Right lobe of liver (tissue), 6 donors: ENCODE data around the gene SV2B. TPM values are rescaled to one million over a fixed set of nuclear protein-coding genes. Genes with fewer than 3 reads are reported as not detected.

Experiments
- ATAC-seq, 4 donors: fragments of 200-7000 bp; cut with Tn5 transposase; one replicate each; pipeline ENCODE4 v1.9.1; 2020; ENCODE audit warnings: mild to moderate bottlenecking in 4 of 4, moderate library complexity in 4 of 4
- DNase-seq, 3 donors: peaks; one replicate each; pipeline ENCODE4 v3.0.0-alpha.2; 2020
- H3K27ac ChIP-seq, 3 donors: fragments of 200-600 bp; one replicate each; pipeline ENCODE4 v1.8.0; 2022
- H3K27me3 ChIP-seq, 2 donors: fragments of 200-600 bp; one replicate each; pipeline ENCODE4 v1.8.0; 2022
- H3K36me3 ChIP-seq, 4 donors: fragments of 200-600 bp; sonication (generic) in 1 of 4; one replicate each; pipeline versions ENCODE4 v1.5.1 to v1.8.0; 2017 to 2022; ENCODE audit warnings: control low read depth in 1 of 4
- H3K4me1 ChIP-seq, 4 donors: fragments of 200-600 bp; sonication (generic) in 1 of 4; one replicate each; pipeline versions ENCODE4 v1.5.1 to v1.8.0; 2017 to 2022; ENCODE audit warnings: control low read depth in 1 of 4
- H3K4me3 ChIP-seq, 3 donors: fragments of 200-600 bp; one replicate each; pipeline ENCODE4 v1.8.0; 2022
- H3K9me3 ChIP-seq, 4 donors: fragments of 200-600 bp; sonication (generic) in 1 of 4; one replicate each; pipeline versions ENCODE4 v1.5.1 to v1.8.0; 2017 to 2022; ENCODE audit warnings: control low read depth in 1 of 4
- POLR2A ChIP-seq: fragments of 450-650 bp; IDR thresholded peaks from one replicate; pipeline ENCODE4 v1.6.1; 2017; ENCODE audit warnings: antibody characterized with exemption, mild to moderate bottlenecking
- WGBS: methylation state at CpG from one replicate; pipeline ENCODE4 v1.1.6; 2018; ENCODE audit warnings: low coverage, low lambda C conversion rate; ENCODE audit not compliant: insufficient coverage; ENCODE audit errors: missing lambda C conversion rate; 5-methylcytosine and 5-hydroxymethylcytosine counted together
- intact Hi-C, 2 donors: fragments of 100-400 bp; cut with DNase I; formaldehyde crosslinking; loops; one replicate each; pipeline versions ENCODE4 v1.11.2 to v1.14.1; 2022
- total RNA-seq, 6 experiments: library from RNA; depleted of rRNA in 2 of 6; stranded (reverse); fragments of >200 nt in 2 of 6; fragmentation: NEBNext Ultra II Directional in 3 of 6; extraction: Animal tissue kit (Norgen Biotek cat#: 25700) in 3 of 6; gene quantifications; one replicate each; pipeline versions ENCODE4 v1.1.0 to v1.2.4, GENCODE V29; 2016 to 2023
- TF ChIP-seq, protein P1 (sequence below), 4 donors: fragments of 200-600 bp in 3 of 4; fragments of 450-650 bp in 1 of 4; IDR thresholded peaks; one replicate each; pipeline versions ENCODE4 v1.5.1 to v1.8.0; 2016 to 2022; ENCODE audit warnings: antibody characterized with exemption in 4 of 4, mild to moderate bottlenecking in 2 of 4
- donor health status: DM: no; HTN: yes; CAD: no.
- donor health status: DM: no; HTN: no; CAD: no.
- donor health status: DM: no; HTN: no; CAD: no.
- donor health status: DM: no; HTN: yes; CAD: no.
- donor health status: DM: no; HTN: yes; CAD: no.

Gene SV2B
- total RNA-seq, 6 experiments from 2014 or later, result 0.06 to 0.81 (median 0.18) TPM; not detected in 1

DNA sequence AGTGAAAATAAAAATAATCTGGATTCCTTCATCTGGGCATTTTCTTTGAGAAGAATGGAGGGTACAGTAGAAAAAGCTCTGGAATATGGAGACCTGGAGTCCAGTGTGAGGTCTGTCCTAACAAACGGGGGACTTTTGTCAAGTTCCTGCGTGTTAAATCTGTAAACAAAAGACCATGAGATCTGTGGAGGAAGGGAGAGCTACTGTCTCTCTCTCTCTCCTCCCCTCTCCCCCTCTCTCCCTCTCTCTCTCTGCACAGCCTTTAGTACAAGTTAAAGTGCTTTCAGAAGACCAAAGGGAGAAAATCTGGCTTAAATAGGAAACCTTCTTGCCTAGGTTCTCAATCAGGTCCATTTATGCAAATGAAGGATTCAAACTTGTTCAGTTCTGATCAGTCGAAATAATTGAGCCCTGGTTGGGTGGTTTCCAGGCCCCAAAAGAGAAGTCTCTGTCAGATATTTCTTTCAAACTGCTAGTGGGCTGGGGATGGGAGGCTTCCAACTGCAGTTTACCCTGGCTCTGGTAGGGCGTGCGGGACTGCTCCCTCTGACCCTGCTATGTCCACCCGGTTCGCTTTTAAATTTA, 103.7 kb downstream of the SV2B start:
- no peaks in the 10 kb centered on the region for H3K36me3 ChIP-seq
- H3K4me1 ChIP-seq, result peaks cover 0 to 19% (median 3%) of the 10 kb centered on the region in 4 donors
- DNase-seq (no peak), ATAC-seq (no peak)
- no peak overlapping the region for H3K4me3 ChIP-seq
- no peak overlapping the region for H3K27ac ChIP-seq
- 63% methylated on average over 7 of the region's 7 CpGs for WGBS
- no peaks in the 10 kb centered on the region for H3K9me3 ChIP-seq
- H3K27me3 ChIP-seq, result no peaks in the 10 kb centered on the region
- no peak for TF ChIP-seq POLR2A
- TF ChIP-seq, protein P1, sequence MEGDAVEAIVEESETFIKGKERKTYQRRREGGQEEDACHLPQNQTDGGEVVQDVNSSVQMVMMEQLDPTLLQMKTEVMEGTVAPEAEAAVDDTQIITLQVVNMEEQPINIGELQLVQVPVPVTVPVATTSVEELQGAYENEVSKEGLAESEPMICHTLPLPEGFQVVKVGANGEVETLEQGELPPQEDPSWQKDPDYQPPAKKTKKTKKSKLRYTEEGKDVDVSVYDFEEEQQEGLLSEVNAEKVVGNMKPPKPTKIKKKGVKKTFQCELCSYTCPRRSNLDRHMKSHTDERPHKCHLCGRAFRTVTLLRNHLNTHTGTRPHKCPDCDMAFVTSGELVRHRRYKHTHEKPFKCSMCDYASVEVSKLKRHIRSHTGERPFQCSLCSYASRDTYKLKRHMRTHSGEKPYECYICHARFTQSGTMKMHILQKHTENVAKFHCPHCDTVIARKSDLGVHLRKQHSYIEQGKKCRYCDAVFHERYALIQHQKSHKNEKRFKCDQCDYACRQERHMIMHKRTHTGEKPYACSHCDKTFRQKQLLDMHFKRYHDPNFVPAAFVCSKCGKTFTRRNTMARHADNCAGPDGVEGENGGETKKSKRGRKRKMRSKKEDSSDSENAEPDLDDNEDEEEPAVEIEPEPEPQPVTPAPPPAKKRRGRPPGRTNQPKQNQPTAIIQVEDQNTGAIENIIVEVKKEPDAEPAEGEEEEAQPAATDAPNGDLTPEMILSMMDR (IDR thresholded peaks at IDR 0.05), result no peak
- intact Hi-C loops, result no loop called here

- Histone ChIP-seq H3K4me1 (peaks cover 0 to 8% (median 0%) of the 10 kb centered on the region in 4 donors), H3K4me3 (no peak overlapping the region), H3K27ac (no peak overlapping the region), H3K27me3 (no peaks in the 10 kb centered on the region), H3K9me3 (no peaks in the 10 kb centered on the region), H3K36me3 (no peaks in the 10 kb centered on the region)
- ATAC-seq, result no peak
- TF ChIP-seq POLR2A, result no peak
- TF ChIP-seq, protein P1 (IDR thresholded peaks at IDR 0.05), result no peak
- intact Hi-C loops, result no loop called here
- no peak for DNase-seq
- WGBS, result 38% methylated on average over 1 of the region's 1 CpG
Observed at GRCh38 chr15:91208371-91208770, 108.3 kb downstream of the SV2B start.

DNA sequence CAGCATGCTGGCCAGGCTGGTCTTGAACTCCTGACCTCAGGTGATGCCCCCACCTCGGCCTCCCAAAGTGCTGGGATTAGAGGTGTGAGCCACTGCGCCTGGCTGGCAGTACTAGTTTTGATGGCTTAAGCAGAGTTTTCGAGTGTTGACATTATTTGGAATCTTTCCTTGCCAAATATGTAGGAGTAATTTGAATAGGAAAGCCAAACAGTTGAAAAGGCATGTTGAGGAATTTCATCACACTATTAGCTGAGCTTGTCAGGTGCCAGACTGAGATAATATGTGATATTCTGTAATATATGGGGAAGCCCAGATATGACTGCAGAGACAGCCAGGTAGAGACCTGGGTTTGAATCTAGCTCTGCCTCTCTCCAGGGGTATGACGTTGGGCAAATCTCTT, 109.3 kb downstream of the SV2B start:
- peak in 2 of 4 donors; percentile 17 to 46 for ATAC-seq
- H3K4me1 ChIP-seq, result peaks cover 0 to 8% (median 0%) of the 10 kb centered on the region in 4 donors
- H3K36me3 ChIP-seq, result no peaks in the 10 kb centered on the region
- no peak overlapping the region for H3K4me3 ChIP-seq
- WGBS, result 30% methylated on average over 4 of the region's 4 CpGs
- H3K9me3 ChIP-seq, result no peaks in the 10 kb centered on the region
- H3K27me3 ChIP-seq, result no peaks in the 10 kb centered on the region
- TF ChIP-seq, protein P1 (IDR thresholded peaks at IDR 0.05), result no peak
- TF ChIP-seq POLR2A, result no peak
- intact Hi-C loops, result no loop called here
- DNase-seq, result no peak
- H3K27ac ChIP-seq, result no peak overlapping the region

- ATAC-seq, result no peak
- H3K27ac ChIP-seq, result no peak overlapping the region
- H3K4me3 ChIP-seq, result no peak overlapping the region
- TF ChIP-seq, protein P1 (IDR thresholded peaks at IDR 0.05), result no peak
- no peak for TF ChIP-seq POLR2A
- intact Hi-C loops, result no loop called here
- no peaks in the 10 kb centered on the region for H3K36me3 ChIP-seq
- no peak for DNase-seq
- no peaks in the 10 kb centered on the region for H3K9me3 ChIP-seq
- H3K4me1 ChIP-seq, result peaks cover 0 to 8% (median 0%) of the 10 kb centered on the region in 4 donors
- no peaks in the 10 kb centered on the region for H3K27me3 ChIP-seq
- 36% methylated on average over 3 of the region's 3 CpGs for WGBS
Observed at GRCh38 chr15:91209726-91210125, 109.7 kb downstream of the SV2B start.
